ENCODE measurements around the gene ZBED5. TPM values are rescaled to one million over a fixed set of nuclear protein-coding genes. Genes with fewer than 3 reads are reported as not detected.

ZBED5 gene
- total RNA-seq, 2 experiments from 2014 or later: 44.2 to 45.6 TPM

Other genes starting within 250 kb of the ZBED5 start
- gene IRAG1, start 164.3 kb downstream of the ZBED5 start, total RNA-seq: under 1 TPM in 1 of 2 experiments, not detected in 1; 0.08 TPM
- 10 to 100 TPM; 48.4 to 54.5 TPM for gene CTR9, start 106.8 kb downstream of the ZBED5 start, total RNA-seq
- gene EIF4G2, start 49.1 kb downstream of the ZBED5 start, total RNA-seq: 100 to 1,000 TPM; 548 to 594 TPM